Neural crest cell (in vitro differentiated cells): Measurements from ENCODE around the gene NAIP. TPM values are rescaled to one million over a fixed set of nuclear protein-coding genes. Genes with fewer than 3 reads are reported as not detected.
"Not testable (repeated sequence)": the region's sequence is repeated elsewhere in the genome, so short reads cannot be mapped to it uniquely, and the experiment has no call there.

Source experiments
- DNase-seq: peaks from one replicate; pipeline ENCODE4 v3.0.0; 2021; ENCODE audit warnings: low read depth, mixed read lengths, low spot score
- H3K27ac Mint-ChIP-seq: one replicate; pipeline ENCODE4 v1.8.0; 2021; ENCODE audit warnings: mild to moderate bottlenecking, mixed read lengths; ENCODE audit not compliant: unreplicated experiment
- H3K27me3 Mint-ChIP-seq: 2 replicates; pipeline ENCODE4 v1.8.0; 2021; ENCODE audit warnings: low read depth, mild to moderate bottlenecking, mixed read lengths
- H3K36me3 Mint-ChIP-seq: 2 replicates; pipeline ENCODE4 v1.8.0; 2021; ENCODE audit warnings: low read depth, mild to moderate bottlenecking, mixed read lengths
- H3K4me1 Mint-ChIP-seq: 2 replicates; pipeline ENCODE4 v1.8.0; 2021; ENCODE audit warnings: mixed read lengths
- H3K4me3 Mint-ChIP-seq: one replicate; pipeline ENCODE4 v1.8.0; 2021; ENCODE audit warnings: mild to moderate bottlenecking, mixed read lengths
- H3K9me3 Mint-ChIP-seq: 2 replicates; pipeline ENCODE4 v1.8.0; 2021; ENCODE audit warnings: mixed read lengths
- long read RNA-seq: library from polyadenylated mRNA; unstranded; transcript quantifications from one replicate; pipeline ENCODE4 v2.0.0, GENCODE V29; 2020
- total RNA-seq: library from RNA; stranded (reverse); gene quantifications from 2 replicates; pipeline ENCODE4 v1.2.1, GENCODE V29; 2021

NAIP gene, protein sequence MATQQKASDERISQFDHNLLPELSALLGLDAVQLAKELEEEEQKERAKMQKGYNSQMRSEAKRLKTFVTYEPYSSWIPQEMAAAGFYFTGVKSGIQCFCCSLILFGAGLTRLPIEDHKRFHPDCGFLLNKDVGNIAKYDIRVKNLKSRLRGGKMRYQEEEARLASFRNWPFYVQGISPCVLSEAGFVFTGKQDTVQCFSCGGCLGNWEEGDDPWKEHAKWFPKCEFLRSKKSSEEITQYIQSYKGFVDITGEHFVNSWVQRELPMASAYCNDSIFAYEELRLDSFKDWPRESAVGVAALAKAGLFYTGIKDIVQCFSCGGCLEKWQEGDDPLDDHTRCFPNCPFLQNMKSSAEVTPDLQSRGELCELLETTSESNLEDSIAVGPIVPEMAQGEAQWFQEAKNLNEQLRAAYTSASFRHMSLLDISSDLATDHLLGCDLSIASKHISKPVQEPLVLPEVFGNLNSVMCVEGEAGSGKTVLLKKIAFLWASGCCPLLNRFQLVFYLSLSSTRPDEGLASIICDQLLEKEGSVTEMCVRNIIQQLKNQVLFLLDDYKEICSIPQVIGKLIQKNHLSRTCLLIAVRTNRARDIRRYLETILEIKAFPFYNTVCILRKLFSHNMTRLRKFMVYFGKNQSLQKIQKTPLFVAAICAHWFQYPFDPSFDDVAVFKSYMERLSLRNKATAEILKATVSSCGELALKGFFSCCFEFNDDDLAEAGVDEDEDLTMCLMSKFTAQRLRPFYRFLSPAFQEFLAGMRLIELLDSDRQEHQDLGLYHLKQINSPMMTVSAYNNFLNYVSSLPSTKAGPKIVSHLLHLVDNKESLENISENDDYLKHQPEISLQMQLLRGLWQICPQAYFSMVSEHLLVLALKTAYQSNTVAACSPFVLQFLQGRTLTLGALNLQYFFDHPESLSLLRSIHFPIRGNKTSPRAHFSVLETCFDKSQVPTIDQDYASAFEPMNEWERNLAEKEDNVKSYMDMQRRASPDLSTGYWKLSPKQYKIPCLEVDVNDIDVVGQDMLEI (N-terminal part only)
- total RNA-seq, result 10.3 and 11.3 TPM in 2 replicates
- long read RNA-seq, full-length matches to known transcripts, result 2 of 3 reads
- long read RNA-seq, partial matches to known transcripts, result 1 of 3 reads
- long read RNA-seq, other reads (novel, unspliced or antisense), result 0 of 3 reads

DNA sequence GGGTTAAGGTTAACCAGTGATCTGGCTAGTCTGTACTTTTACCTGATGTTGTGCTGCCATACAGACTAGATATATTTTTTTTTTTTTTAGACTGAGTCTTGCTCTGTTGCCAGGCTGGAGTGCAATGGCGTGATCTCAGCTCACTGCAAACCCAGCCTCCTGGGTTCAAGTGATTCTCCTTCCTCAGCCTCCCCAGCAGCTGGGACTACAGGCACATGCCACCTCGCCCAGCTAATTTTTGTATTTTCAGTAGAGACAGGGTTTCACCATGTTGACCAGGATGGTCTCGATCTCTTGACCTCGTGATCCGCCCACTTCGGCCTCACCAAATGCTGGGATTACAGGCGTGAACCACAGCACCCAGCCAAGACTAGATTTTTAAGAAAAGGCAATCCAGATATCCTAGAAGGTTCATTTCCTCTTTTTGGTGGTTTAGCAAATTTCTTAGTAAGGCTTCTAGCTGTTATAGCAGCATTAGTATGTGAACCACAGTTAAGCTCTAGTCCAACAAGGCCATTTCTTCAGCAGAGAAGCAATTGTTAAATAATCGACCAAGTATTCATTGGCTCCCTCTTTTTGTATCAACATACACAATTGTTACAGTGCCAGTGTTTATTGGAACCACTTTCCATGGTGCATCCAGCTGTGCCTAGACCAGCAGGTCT lies at the start of gene NAIP:
Gene NAIP (minus strand): TSS at position 51 of the 665 bp plus-strand sequence. CDS start 12,424 bp downstream, outside the sequence.
- not testable (repeated sequence) for H3K27me3 Mint-ChIP-seq, H3K4me1 Mint-ChIP-seq, H3K36me3 Mint-ChIP-seq, H3K4me3 Mint-ChIP-seq, DNase-seq, H3K27ac Mint-ChIP-seq, H3K9me3 Mint-ChIP-seq

DNA sequence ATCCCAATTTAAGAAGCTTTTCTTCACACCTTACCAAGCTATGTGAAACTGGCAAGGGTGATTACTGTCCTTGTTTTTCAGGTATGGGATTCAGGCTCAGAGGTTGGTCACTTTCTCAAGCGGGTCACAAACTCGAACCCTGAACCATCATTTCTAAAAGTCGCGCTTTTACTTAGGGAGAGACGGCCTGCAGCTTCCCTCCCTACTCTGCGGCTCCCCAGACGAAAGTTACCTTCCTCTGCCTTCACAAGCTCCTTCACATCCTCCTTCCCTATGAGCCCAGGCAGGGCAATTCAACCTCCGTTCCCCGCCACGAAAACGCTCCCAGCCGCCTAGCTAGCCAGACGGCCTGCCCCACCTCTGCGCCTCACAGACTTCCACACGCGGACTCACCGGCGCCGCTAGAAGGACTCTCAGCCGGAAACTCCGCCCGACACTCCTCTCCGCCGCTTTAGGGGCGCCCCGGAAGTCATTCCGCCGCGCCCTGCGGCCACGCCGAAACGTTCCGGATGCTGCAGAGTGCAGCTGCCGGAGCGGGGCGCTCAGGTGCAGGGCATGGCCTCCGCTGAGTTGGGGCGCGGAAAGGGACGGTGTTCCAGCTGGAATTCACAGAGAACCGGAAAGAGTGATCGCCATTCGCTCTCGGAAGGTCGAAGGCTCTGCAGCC lies 42.3 kb upstream of the NAIP start, which contains the start of gene GTF2H2:
Gene GTF2H2 (minus strand): TSS at position 415 of the 667 bp plus-strand sequence. CDS start 4,913 bp downstream, outside the sequence.
- not testable (repeated sequence) for DNase-seq, H3K4me3 Mint-ChIP-seq, H3K4me1 Mint-ChIP-seq, H3K27me3 Mint-ChIP-seq, H3K36me3 Mint-ChIP-seq, H3K27ac Mint-ChIP-seq, H3K9me3 Mint-ChIP-seq

DNA sequence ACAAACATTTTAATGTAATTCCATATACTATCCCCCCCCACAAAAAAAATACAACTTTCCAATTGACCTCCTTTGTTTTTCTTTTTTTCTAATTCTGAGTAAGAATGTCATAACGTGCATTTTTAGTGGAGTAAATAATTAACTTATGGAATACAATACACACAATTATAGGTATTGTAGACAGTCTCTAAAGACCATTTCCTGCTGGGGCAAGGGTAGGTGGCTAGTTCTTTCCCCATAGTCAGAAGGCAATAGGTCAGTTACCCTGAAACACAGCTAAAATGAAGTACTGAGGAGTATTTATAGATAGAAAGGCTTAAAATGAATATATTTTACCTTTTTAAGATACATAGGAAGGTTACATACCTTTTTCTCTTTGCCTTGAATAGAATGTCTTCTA lies 36.2 kb upstream of the NAIP start:
- H3K4me3 Mint-ChIP-seq, H3K4me1 Mint-ChIP-seq, H3K9me3 Mint-ChIP-seq, H3K27me3 Mint-ChIP-seq, H3K27ac Mint-ChIP-seq, H3K36me3 Mint-ChIP-seq, DNase-seq: not testable (repeated sequence)

DNA sequence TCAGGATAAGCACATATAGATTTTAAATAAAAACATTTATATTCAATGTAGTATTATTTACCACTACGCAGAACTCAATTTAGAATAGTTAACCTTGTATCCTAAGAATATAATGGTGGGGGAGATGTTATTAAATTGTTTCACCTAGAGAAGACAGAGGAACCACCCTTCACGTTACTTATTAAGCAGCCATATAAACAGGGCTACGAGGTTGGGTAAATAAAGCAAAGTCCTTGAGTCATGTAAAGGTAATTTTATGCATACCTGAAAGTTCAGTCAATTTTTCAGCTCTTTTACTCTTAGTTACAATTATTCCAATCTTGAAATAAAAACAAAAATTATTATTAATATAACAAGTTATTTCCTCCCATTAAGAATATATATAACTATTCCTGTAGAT lies 34.3 kb upstream of the NAIP start:
- H3K36me3 Mint-ChIP-seq, H3K27ac Mint-ChIP-seq, H3K27me3 Mint-ChIP-seq: not testable (repeated sequence)

DNA sequence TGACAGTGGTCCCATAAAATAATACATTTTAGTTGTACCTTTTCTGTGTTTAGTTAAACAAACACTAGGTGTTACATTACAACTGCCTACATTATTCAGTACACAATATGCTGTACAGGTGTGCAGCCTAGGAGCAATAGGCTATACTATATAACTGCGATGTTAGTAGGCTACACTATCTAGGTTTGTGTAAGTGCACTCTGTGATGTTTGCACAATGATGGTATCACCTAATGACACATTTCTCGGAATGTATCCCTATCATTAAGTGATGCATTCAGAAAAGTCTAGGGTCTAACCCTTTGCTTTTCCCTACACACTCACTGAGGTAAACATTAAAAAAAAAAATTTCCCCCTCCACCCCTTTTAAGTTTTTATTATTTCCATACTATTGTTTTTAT lies 19.7 kb upstream of the NAIP start:
- not testable (repeated sequence) for H3K9me3 Mint-ChIP-seq, DNase-seq, H3K27me3 Mint-ChIP-seq, H3K27ac Mint-ChIP-seq, H3K36me3 Mint-ChIP-seq, H3K4me3 Mint-ChIP-seq, H3K4me1 Mint-ChIP-seq

More for the DNA sequence above, 34.3 kb upstream of the NAIP start:
- DNase-seq, H3K9me3 Mint-ChIP-seq, H3K4me3 Mint-ChIP-seq, H3K4me1 Mint-ChIP-seq: not testable (repeated sequence)

DNA sequence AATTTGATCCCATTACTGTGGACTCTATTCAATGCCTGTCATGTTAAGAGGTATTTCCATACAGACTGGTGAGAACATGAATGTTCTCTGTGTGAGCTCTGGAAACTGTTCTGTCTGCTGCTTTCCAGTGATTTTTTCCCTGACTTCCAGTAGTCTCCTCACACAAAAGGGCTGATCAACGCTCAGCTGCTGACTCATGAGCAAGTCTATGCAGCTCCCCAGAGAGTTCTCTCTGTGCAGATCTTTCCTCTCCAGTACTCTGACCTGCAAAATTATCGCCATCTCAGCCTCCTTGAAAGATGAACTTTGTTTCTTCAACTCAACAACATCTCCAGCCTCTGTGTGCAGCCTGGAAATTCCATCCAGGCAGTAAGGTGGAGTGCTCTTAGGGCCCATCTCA lies 19.0 kb upstream of the NAIP start:
- not testable (repeated sequence) for H3K9me3 Mint-ChIP-seq, H3K27ac Mint-ChIP-seq, H3K36me3 Mint-ChIP-seq, H3K4me3 Mint-ChIP-seq, H3K4me1 Mint-ChIP-seq, H3K27me3 Mint-ChIP-seq, DNase-seq

DNA sequence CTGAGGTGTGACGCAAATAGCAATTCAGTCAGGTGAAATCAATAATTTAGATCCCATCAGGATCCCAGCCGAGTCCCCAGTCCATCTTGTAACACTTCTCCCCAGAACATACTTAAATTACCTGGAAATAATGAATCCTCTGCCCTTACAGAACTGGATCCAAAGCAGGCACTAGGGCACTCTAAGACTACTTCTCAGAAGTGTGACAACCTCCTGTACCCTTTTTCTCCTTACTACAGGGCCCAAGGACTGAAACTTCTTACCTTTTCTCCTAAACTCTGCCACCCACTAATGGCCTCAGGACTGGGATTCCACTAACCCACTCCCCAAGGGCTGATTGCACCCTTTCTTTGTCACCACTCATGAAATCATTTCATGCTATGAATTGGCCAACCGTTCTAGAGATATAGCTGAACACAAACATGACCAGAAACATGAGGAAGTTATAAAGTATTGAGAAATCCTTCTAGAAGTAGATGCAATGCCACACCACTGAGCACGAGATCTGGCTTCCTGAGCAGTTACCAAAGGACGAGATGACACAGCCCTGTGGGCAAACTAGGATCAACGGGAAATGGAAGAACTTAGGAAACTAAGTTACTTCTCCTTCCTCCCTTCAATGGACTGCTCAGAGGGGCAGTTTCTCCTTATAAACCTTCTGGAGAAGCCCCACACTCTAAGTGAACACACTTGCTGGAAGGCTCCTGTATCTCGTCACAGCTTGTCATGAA lies 6.1 kb upstream of the NAIP start:
- not testable (repeated sequence) for H3K4me1 Mint-ChIP-seq, DNase-seq, H3K36me3 Mint-ChIP-seq, H3K27ac Mint-ChIP-seq, H3K4me3 Mint-ChIP-seq, H3K9me3 Mint-ChIP-seq, H3K27me3 Mint-ChIP-seq

DNA sequence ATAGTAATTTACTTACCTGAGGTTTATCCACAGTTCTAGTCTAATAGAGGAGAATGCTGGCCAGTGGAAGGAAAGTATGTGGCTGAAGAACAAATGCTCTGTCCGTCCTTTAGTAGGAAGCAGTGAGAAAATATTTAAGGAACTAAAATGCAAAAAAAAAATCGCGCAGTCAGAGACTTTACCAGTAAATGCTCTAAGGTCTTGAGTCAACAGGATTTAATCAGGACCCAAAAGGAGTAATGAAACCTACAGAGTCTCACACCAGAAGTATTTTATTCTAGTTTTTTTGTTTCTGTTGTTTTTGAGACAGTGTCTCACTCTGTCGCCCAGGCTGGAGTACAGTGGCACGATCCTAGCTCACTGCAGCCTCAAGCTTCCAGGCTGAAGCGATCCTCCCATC lies 4.5 kb downstream of the NAIP start:
- not testable (repeated sequence) for H3K27me3 Mint-ChIP-seq, H3K27ac Mint-ChIP-seq, H3K36me3 Mint-ChIP-seq, DNase-seq, H3K9me3 Mint-ChIP-seq, H3K4me3 Mint-ChIP-seq, H3K4me1 Mint-ChIP-seq

DNA sequence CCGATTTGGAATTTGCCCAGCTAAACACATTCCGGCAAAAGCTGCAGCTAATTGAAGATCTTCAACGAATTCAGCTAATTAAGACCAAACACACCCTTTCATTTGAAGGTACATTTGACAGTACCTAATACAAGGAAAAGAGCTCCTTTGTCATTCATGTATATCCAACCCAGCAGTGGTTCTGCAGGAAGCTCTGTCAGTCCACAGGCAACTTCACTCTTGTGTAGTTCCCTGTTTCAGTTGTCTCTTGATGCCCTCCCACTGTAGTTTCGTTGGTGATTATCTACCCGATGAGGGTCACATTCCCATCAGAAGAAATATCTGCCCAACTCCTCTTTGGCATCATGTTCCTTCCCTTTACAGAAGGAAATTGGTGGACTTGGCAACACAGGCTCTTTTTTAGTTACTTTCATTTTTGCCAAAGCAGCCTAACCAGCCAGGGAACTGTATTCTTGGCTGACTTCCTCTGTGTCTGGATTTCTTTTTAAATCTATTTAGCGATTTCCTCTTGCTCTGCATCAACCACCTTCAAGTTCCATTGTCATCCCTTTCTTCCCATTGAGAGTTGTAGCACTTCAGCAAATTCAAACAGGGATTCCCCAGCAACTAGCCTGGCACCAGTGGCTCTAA lies 6.6 kb downstream of the NAIP start:
- H3K27me3 Mint-ChIP-seq, H3K4me3 Mint-ChIP-seq, H3K36me3 Mint-ChIP-seq, H3K4me1 Mint-ChIP-seq, H3K9me3 Mint-ChIP-seq, DNase-seq, H3K27ac Mint-ChIP-seq: not testable (repeated sequence)
